H9 (cell line): ENCODE measurements around the gene OTX1. TPM values are rescaled to one million over a fixed set of nuclear protein-coding genes. Genes with fewer than 3 reads are reported as not detected.
A peak's percentile ranks its signal among the peaks of the same experiment; 100 is the strongest.

Experiments used
- DNase-seq: peaks from one replicate; pipeline ENCODE4 v3.0.0-alpha.2; 2017
- H2AFZ ChIP-seq: one replicate; pipeline ENCODE4 v1.6.1; 2013; ENCODE audit warnings: mild to moderate bottlenecking, low read length, control low read depth, moderate library complexity
- H2AK5ac ChIP-seq: 2 replicates; pipeline ENCODE4 v1.6.1; 2013; ENCODE audit warnings: low read length, control low read depth, mixed read lengths; ENCODE audit not compliant: insufficient read length
- H2BK120ac ChIP-seq: one replicate; pipeline ENCODE4 v1.6.1; 2013; ENCODE audit warnings: low read depth, mild to moderate bottlenecking, low read length, control low read depth, inconsistent platforms; ENCODE audit not compliant: poor library complexity, severe bottlenecking
- H2BK12ac ChIP-seq: 2 replicates; pipeline ENCODE4 v1.6.1; 2013; ENCODE audit warnings: low read length, control low read depth, mixed read lengths, low read depth; ENCODE audit not compliant: insufficient read length
- H2BK15ac ChIP-seq: 2 replicates; pipeline ENCODE4 v1.6.1; 2013; ENCODE audit warnings: low read depth, low read length, control low read depth
- H2BK20ac ChIP-seq: one replicate; pipeline ENCODE4 v1.6.1; 2013; ENCODE audit warnings: low read depth, mild to moderate bottlenecking, low read length, control low read depth, inconsistent platforms; ENCODE audit not compliant: poor library complexity, severe bottlenecking
- H2BK5ac ChIP-seq: 2 replicates; pipeline ENCODE4 v1.6.1; 2013; ENCODE audit warnings: low read length, control low read depth, mixed read lengths; ENCODE audit not compliant: insufficient read length
- H3K14ac ChIP-seq: 2 replicates; pipeline ENCODE4 v1.6.1; 2013; ENCODE audit warnings: low read length, control low read depth; ENCODE audit not compliant: insufficient read depth
- H3K18ac ChIP-seq: 2 replicates; pipeline ENCODE4 v1.6.1; 2013; ENCODE audit warnings: low read depth, mild to moderate bottlenecking, mixed read lengths, low read length, control low read depth; ENCODE audit not compliant: insufficient read length
- H3K23ac ChIP-seq: 2 replicates; pipeline ENCODE4 v1.6.1; 2013; ENCODE audit warnings: low read length, control low read depth, mixed read lengths, low read depth; ENCODE audit not compliant: insufficient read length
- H3K23me2 ChIP-seq: 2 replicates; pipeline ENCODE4 v1.6.1; 2013; ENCODE audit warnings: low read depth, mild to moderate bottlenecking, mixed read lengths, low read length, control low read depth; ENCODE audit not compliant: insufficient read length, poor library complexity, severe bottlenecking
- H3K27ac ChIP-seq: 2 replicates; pipeline ENCODE4 v1.5.1; 2013; ENCODE audit warnings: low read length, control low read depth, mixed read lengths, low read depth; ENCODE audit not compliant: insufficient read length
- H3K27me3 ChIP-seq: 2 replicates; pipeline ENCODE4 v1.6.1; 2013; ENCODE audit warnings: low read length, control low read depth, inconsistent platforms; ENCODE audit not compliant: insufficient read depth
- H3K4ac ChIP-seq: 2 replicates; pipeline ENCODE4 v1.6.1; 2013; ENCODE audit warnings: low read depth, mild to moderate bottlenecking, control low read depth, inconsistent platforms, low read length, moderate library complexity
- H3K4me1 ChIP-seq: 2 replicates; pipeline ENCODE4 v1.6.1; 2013; ENCODE audit warnings: low read length, control low read depth, inconsistent platforms; ENCODE audit not compliant: insufficient read depth
- H3K4me2 ChIP-seq: 2 replicates; pipeline ENCODE4 v1.6.1; 2013; ENCODE audit warnings: low read length, control low read depth, mixed read lengths; ENCODE audit not compliant: insufficient read length, insufficient read depth
- H3K56ac ChIP-seq: 2 replicates; pipeline ENCODE4 v1.6.1; 2013; ENCODE audit warnings: low read depth, mild to moderate bottlenecking, mixed read lengths, low read length, control low read depth; ENCODE audit not compliant: insufficient read length
- H3K79me1 ChIP-seq: 2 replicates; pipeline ENCODE4 v1.6.1; 2013; ENCODE audit warnings: low read depth, mild to moderate bottlenecking, moderate library complexity, low read length, control low read depth, inconsistent platforms; ENCODE audit not compliant: insufficient read depth, poor library complexity, severe bottlenecking
- H3K79me2 ChIP-seq: 2 replicates; pipeline ENCODE4 v1.6.1; 2013; ENCODE audit warnings: low read length, control low read depth, inconsistent platforms; ENCODE audit not compliant: insufficient read depth
- H3K9ac ChIP-seq: 2 replicates; pipeline ENCODE4 v1.6.1; 2013; ENCODE audit warnings: low read length, control low read depth, mixed read lengths; ENCODE audit not compliant: insufficient read length; ENCODE audit errors: extremely low read depth
- H3K9me3 ChIP-seq: one replicate; pipeline ENCODE4 v1.6.1; 2013; ENCODE audit warnings: low read depth, low read length, inconsistent platforms; ENCODE audit not compliant: control insufficient read depth
- H3T11ph ChIP-seq: one replicate; pipeline ENCODE4 v1.6.1; 2013; ENCODE audit warnings: mild to moderate bottlenecking, low read length, control low read depth, inconsistent platforms
- H4K20me1 ChIP-seq: one replicate; pipeline ENCODE4 v1.6.1; 2013; ENCODE audit not compliant: control insufficient read depth, insufficient read length, insufficient read depth
- H4K5ac ChIP-seq: 2 replicates; pipeline ENCODE4 v1.6.1; 2013; ENCODE audit warnings: low read depth, mild to moderate bottlenecking, mixed read lengths, low read length, control low read depth; ENCODE audit not compliant: insufficient read length
- H4K8ac ChIP-seq: replicated peaks from 2 replicates; pipeline ENCODE4 v1.6.1; 2013; ENCODE audit warnings: low read length, control low read depth, mixed read lengths, low read depth; ENCODE audit not compliant: insufficient read length
- H4K91ac ChIP-seq: 2 replicates; pipeline ENCODE4 v1.6.1; 2013; ENCODE audit warnings: low read depth, mild to moderate bottlenecking, moderate library complexity, mixed read lengths, low read length, control low read depth; ENCODE audit not compliant: insufficient read length
- H3K27ac Mint-ChIP-seq, 3 experiments: 2 replicates in 2 of 3; 3 replicates in 1 of 3; pipeline ENCODE4 v1.8.0; 2020 to 2021; ENCODE audit warnings: mixed read lengths in 3 of 3, mild to moderate bottlenecking in 1 of 3, moderate library complexity in 1 of 3
- H3K27me3 Mint-ChIP-seq: 2 replicates; pipeline ENCODE4 v1.8.0; 2021; ENCODE audit warnings: low read depth, mild to moderate bottlenecking, moderate library complexity, mixed read lengths
- H3K36me3 Mint-ChIP-seq, 3 experiments: 2 replicates in 2 of 3; 3 replicates in 1 of 3; pipeline ENCODE4 v1.8.0; 2020 to 2021; ENCODE audit warnings: low read depth in 3 of 3, mixed read lengths in 3 of 3; ENCODE audit not compliant: insufficient read depth in 1 of 3
- H3K4me1 Mint-ChIP-seq, 2 experiments: 2 replicates each; pipeline ENCODE4 v1.8.0; 2020; ENCODE audit warnings: mixed read lengths in 2 of 2
- H3K4me3 Mint-ChIP-seq, 2 experiments: 2 replicates in 1 of 2; 3 replicates in 1 of 2; pipeline ENCODE4 v1.8.0; 2020 to 2021; ENCODE audit warnings: mild to moderate bottlenecking in 2 of 2, mixed read lengths in 2 of 2, moderate library complexity in 1 of 2
- H3K9me3 Mint-ChIP-seq, 2 experiments: 2 replicates in 1 of 2; 3 replicates in 1 of 2; pipeline ENCODE4 v1.8.0; 2020; ENCODE audit warnings: mild to moderate bottlenecking in 2 of 2, mixed read lengths in 2 of 2, moderate library complexity in 1 of 2
- WGBS: extraction: QIAGEN DNeasy Blood & Tissue Kit; methylation state at CpG from one replicate; pipeline ENCODE4 v1.1.7; 2013; ENCODE audit warnings: missing lambda C conversion rate, low lambda C conversion rate, mixed read lengths; ENCODE audit not compliant: insufficient read length; ENCODE audit errors: extremely low coverage; 5-methylcytosine and 5-hydroxymethylcytosine counted together
- total RNA-seq: library from RNA; stranded (reverse); gene quantifications from 2 replicates; pipeline ENCODE4 v1.2.1, GENCODE V29; 2021
- TF ChIP-seq, protein P1 (sequence below): fragments of 200-600 bp; sonication (generic); conservative IDR thresholded peaks from 3 replicates; pipeline ENCODE4 v1.8.0; 2021; ENCODE audit warnings: antibody characterized with exemption, mild to moderate bottlenecking

OTX1 gene
- total RNA-seq, 1 experiment from 2014 or later, result 0.13 TPM

DNA sequence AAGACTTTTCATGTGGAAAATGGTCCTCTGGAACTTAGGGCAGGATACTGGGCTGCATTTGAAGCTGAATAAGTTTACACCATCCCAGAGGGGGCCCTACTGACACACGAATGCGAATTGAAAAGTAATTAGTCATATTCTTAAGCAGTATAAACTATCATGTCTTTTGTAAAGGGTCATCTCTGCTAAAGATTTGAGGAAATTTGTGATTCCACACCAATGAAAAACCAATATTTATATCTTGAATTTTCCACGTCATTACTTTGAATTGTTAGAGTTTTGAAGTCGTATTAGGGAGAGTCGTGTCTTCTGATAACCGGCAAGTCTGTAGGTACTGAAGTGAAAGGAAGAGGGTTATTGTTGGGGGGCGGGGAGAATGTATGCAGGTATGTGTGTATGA lies 4.1 kb upstream of the OTX1 start:
- no peak overlapping the region for H3K23ac ChIP-seq
- Mint-ChIP-seq H3K9me3 (peaks cover 0 to 2% of the 10 kb centered on the region in 2 experiments; a peak in 3 of 5 replicates), H3K27ac (no peak overlapping the region), H3K36me3 (no peaks in the 10 kb centered on the region; a peak in 1 of 7 replicates), H3K4me3 (peak overlapping the region; percentile 59 to 86; a peak in 4 of 5 replicates), H3K27me3 (peaks cover 72% of the 10 kb centered on the region), H3K4me1 (peaks cover 61 to 65% of the 10 kb centered on the region in 2 experiments)
- no peak overlapping the region for H2BK12ac ChIP-seq
- H3K4me2 ChIP-seq, result peak overlapping the region; percentile 66
- H4K20me1 ChIP-seq, result no peaks in the 10 kb centered on the region
- no peaks in the 10 kb centered on the region for H3K79me1 ChIP-seq
- no peak overlapping the region for H3K18ac ChIP-seq
- DNase-seq, result no peak
- TF ChIP-seq, protein P1, sequence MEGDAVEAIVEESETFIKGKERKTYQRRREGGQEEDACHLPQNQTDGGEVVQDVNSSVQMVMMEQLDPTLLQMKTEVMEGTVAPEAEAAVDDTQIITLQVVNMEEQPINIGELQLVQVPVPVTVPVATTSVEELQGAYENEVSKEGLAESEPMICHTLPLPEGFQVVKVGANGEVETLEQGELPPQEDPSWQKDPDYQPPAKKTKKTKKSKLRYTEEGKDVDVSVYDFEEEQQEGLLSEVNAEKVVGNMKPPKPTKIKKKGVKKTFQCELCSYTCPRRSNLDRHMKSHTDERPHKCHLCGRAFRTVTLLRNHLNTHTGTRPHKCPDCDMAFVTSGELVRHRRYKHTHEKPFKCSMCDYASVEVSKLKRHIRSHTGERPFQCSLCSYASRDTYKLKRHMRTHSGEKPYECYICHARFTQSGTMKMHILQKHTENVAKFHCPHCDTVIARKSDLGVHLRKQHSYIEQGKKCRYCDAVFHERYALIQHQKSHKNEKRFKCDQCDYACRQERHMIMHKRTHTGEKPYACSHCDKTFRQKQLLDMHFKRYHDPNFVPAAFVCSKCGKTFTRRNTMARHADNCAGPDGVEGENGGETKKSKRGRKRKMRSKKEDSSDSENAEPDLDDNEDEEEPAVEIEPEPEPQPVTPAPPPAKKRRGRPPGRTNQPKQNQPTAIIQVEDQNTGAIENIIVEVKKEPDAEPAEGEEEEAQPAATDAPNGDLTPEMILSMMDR, result no peak
- no peak overlapping the region for H4K91ac ChIP-seq
- H3K9ac ChIP-seq, result no peak overlapping the region
- H4K5ac ChIP-seq, result no peak overlapping the region
- no peak overlapping the region for H2BK15ac ChIP-seq
- H3K4ac ChIP-seq, result no peak overlapping the region
- H3T11ph ChIP-seq, result no peak overlapping the region
- no peak overlapping the region for H2AK5ac ChIP-seq
- no peak overlapping the region for H2BK120ac ChIP-seq
- WGBS, result no CpG with 5 or more reads among the region's 7 CpGs
- no peak overlapping the region for H3K56ac ChIP-seq
- H2AFZ ChIP-seq, result no peak overlapping the region
- peaks cover 56% of the 10 kb centered on the region for H3K23me2 ChIP-seq
- no peak overlapping the region for H2BK5ac ChIP-seq
- no peak overlapping the region for H4K8ac ChIP-seq
- no peak overlapping the region for H2BK20ac ChIP-seq
- no peaks in the 10 kb centered on the region for H3K79me2 ChIP-seq
- peaks cover 3% of the 10 kb centered on the region; the same call in 1 of the 2 replicates for H3K4me1 ChIP-seq
- H3K27me3 ChIP-seq, result peaks cover 21% of the 10 kb centered on the region; the same call in 1 of the 2 replicates
- H3K9me3 ChIP-seq, result no peaks in the 10 kb centered on the region
- H3K14ac ChIP-seq, result no peak overlapping the region
- no peak overlapping the region for H3K27ac ChIP-seq
